GM12891 (cell line): ENCODE measurements around the gene MX1.

Experiments
- PAX5 ChIP-seq: IDR thresholded peaks from 2 replicates; pipeline ENCODE4 v1.6.1; 2011; ENCODE audit warnings: low read length, moderate library complexity, mild to moderate bottlenecking; ENCODE audit not compliant: insufficient read depth, severe bottlenecking
- POLR2A ChIP-seq: IDR thresholded peaks from 2 replicates; pipeline ENCODE4 v1.6.1; 2011; ENCODE audit warnings: low read depth, low read length, control low read depth
- SPI1 ChIP-seq: IDR thresholded peaks from 2 replicates; pipeline ENCODE4 v1.6.1; 2011; ENCODE audit warnings: low read depth, low read length, control low read depth

GRCh38 chr21:41425954-41426675 is at the start of gene MX1:
- TF ChIP-seq PAX5 (no peak), POLR2A (peak; percentile 96), SPI1 (no peak)
